HG02938 (cell line): ENCODE measurements around the gene CPLANE2.
"Not testable (repeated sequence)": the region's sequence is repeated elsewhere in the genome, so short reads cannot be mapped to it uniquely, and the experiment has no call there.

Experiments used
- ATAC-seq: cut with Tn5 transposase; IDR thresholded peaks from one replicate; pipeline ENCODE4 v1.9.1; 2021; ENCODE audit warnings: mild to moderate bottlenecking, moderate library complexity; ENCODE audit not compliant: unreplicated experiment

The CPLANE2 gene

GRCh38 chr1:16231331-16232315 is 5.4 kb downstream of the CPLANE2 start:
- no peak for ATAC-seq

- no peak for ATAC-seq
Observed at GRCh38 chr1:16230744-16231143, 6.2 kb downstream of the CPLANE2 start.

- no peak for ATAC-seq
Observed at GRCh38 chr1:16229976-16230740, 6.8 kb downstream of the CPLANE2 start.

- no peak for ATAC-seq
Observed at GRCh38 chr1:16226490-16227179, 10.3 kb downstream of the CPLANE2 start.

- no peak for ATAC-seq
Observed at GRCh38 chr1:16226129-16226489, 10.9 kb downstream of the CPLANE2 start.

- ATAC-seq: no peak
Observed at GRCh38 chr1:16224472-16224871, 12.5 kb downstream of the CPLANE2 start.

GRCh38 chr1:16222716-16223115 is 14.3 kb downstream of the CPLANE2 start:
- ATAC-seq: not testable (repeated sequence)

GRCh38 chr1:16221499-16221898 is 15.5 kb downstream of the CPLANE2 start:
- ATAC-seq: no peak

GRCh38 chr1:16219968-16220500 is 16.9 kb downstream of the CPLANE2 start:
- ATAC-seq: no peak

GRCh38 chr1:16218674-16219071 is 18.3 kb downstream of the CPLANE2 start:
- ATAC-seq: no peak

- no peak for ATAC-seq
Observed at GRCh38 chr1:16218014-16218673, 18.8 kb downstream of the CPLANE2 start.

GRCh38 chr1:16217061-16217785 is 19.8 kb downstream of the CPLANE2 start:
- ATAC-seq: no peak

GRCh38 chr1:16215882-16216753 is 20.9 kb downstream of the CPLANE2 start:
- ATAC-seq: no peak

GRCh38 chr1:16215240-16215639 is 21.7 kb downstream of the CPLANE2 start:
- not testable (repeated sequence) for ATAC-seq

GRCh38 chr1:16213544-16213943 is 23.4 kb downstream of the CPLANE2 start:
- not testable (repeated sequence) for ATAC-seq

GRCh38 chr1:16213013-16213412 is 24.0 kb downstream of the CPLANE2 start:
- no peak for ATAC-seq

GRCh38 chr1:16212251-16212961 is 24.6 kb downstream of the CPLANE2 start, which contains the start of gene ARHGEF19:
TSS of gene ARHGEF19 (minus strand) at chr1:16212652. CDS start at chr1:16209054, 3,598 bp downstream.
- no peak for ATAC-seq

GRCh38 chr1:16211824-16212223 is 25.2 kb downstream of the CPLANE2 start:
- ATAC-seq: no peak
